SK-N-SH (cell line): ENCODE results near the gene THEM5. TPM values are rescaled to one million over a fixed set of nuclear protein-coding genes. Genes with fewer than 3 reads are reported as not detected.

Experiments used
- CTCF ChIA-PET: fragments of 300-600, 350-600 bp; formaldehyde crosslinking; extraction: SDS; loops from one replicate; lab custom pipeline; 2021; lab: Yijun Ruan, JAX
- POLR2A ChIA-PET: fragments of 350-600 bp; sonication (Branson Sonifier 250); formaldehyde crosslinking; extraction: SDS; loops from one replicate; lab custom pipeline; 2020; ENCODE audit warnings: antibody characterized with exemption, inconsistent platforms; lab: Yijun Ruan, JAX
- DNase-seq: peaks from one replicate; pipeline ENCODE4 v3.0.0; 2012
- H2AFZ ChIP-seq: fragments of 200-600 bp; sonication (generic); 2 replicates; pipeline ENCODE4 v1.8.1; 2016; ENCODE audit warnings: antibody characterized with exemption, mild to moderate bottlenecking, low read depth
- H3F3A ChIP-seq: fragments of 200-600 bp; sonication (generic); replicated peaks from 2 replicates; pipeline ENCODE3; 2016; ENCODE audit warnings: antibody characterized with exemption, mild to moderate bottlenecking; ENCODE audit not compliant: insufficient read depth
- H3K27ac ChIP-seq, 2 experiments: fragments of 200-500 bp in 1 of 2; fragments of 200-600 bp in 1 of 2; sonication (Bioruptor generic) in 1 of 2; sonication (generic), shearing (Covaris generic) in 1 of 2; 2 replicates each; pipeline versions ENCODE4 v1.5.1 to v1.6.1; 2014 to 2016; ENCODE audit warnings: low read depth in 2 of 2, inconsistent platforms in 1 of 2, low read length in 1 of 2, mild to moderate bottlenecking in 1 of 2, mixed read lengths in 1 of 2
- H3K27me3 ChIP-seq: fragments of 200-600 bp; sonication (generic), shearing (Covaris generic); 2 replicates; pipeline ENCODE4 v1.6.1; 2016; ENCODE audit warnings: mixed run types; ENCODE audit not compliant: insufficient read depth
- H3K36me3 ChIP-seq, 2 experiments: fragments of 200-500 bp in 1 of 2; fragments of 200-600 bp in 1 of 2; sonication (Bioruptor generic) in 1 of 2; sonication (generic) in 1 of 2; replicated peaks in 1 of 2; 2 replicates each; pipeline versions ENCODE3 to v1.5.1; 2014 to 2016; ENCODE audit warnings: low read length in 1 of 2, mild to moderate bottlenecking in 1 of 2; ENCODE audit not compliant: insufficient read depth in 2 of 2, control insufficient read depth in 1 of 2
- H3K4me1 ChIP-seq, 2 experiments: fragments of 200-500 bp in 1 of 2; fragments of 200-600 bp in 1 of 2; sonication (Bioruptor generic) in 1 of 2; sonication (generic), shearing (Covaris generic) in 1 of 2; 2 replicates each; pipeline versions ENCODE4 v1.5.1 to v1.6.1; 2014 to 2016; ENCODE audit warnings: low read depth in 1 of 2, low read length in 1 of 2, mixed run types in 1 of 2; ENCODE audit not compliant: insufficient read depth in 2 of 2, control insufficient read depth in 1 of 2
- H3K4me2 ChIP-seq: fragments of 200-600 bp; sonication (generic), shearing (Covaris generic); 2 replicates; pipeline ENCODE4 v1.6.1; 2017; ENCODE audit warnings: mixed run types
- H3K4me3 ChIP-seq, 2 experiments: fragments of 200-500 bp in 1 of 2; fragments of 200-600 bp in 1 of 2; sonication (Bioruptor generic) in 1 of 2; sonication (generic), shearing (Covaris generic) in 1 of 2; 2 replicates each; pipeline versions ENCODE4 v1.5.1 to v1.8.1; 2014 to 2016; ENCODE audit warnings: low read depth in 2 of 2, inconsistent platforms in 1 of 2, low read length in 1 of 2, mild to moderate bottlenecking in 1 of 2, mixed read lengths in 1 of 2, moderate library complexity in 1 of 2
- H3K79me2 ChIP-seq: fragments of 200-600 bp; sonication (generic); 2 replicates; pipeline ENCODE4 v1.8.1; 2017; ENCODE audit warnings: mild to moderate bottlenecking; ENCODE audit not compliant: insufficient read depth
- H3K9ac ChIP-seq: fragments of 200-600 bp; sonication (generic); 2 replicates; pipeline ENCODE4 v1.6.1; 2017; ENCODE audit warnings: mixed run types
- H3K9me2 ChIP-seq: fragments of 200-600 bp; sonication (generic); 2 replicates; pipeline ENCODE4 v1.6.1; 2017; ENCODE audit warnings: mixed run types
- H3K9me3 ChIP-seq: fragments of 200-600 bp; sonication (generic); 2 replicates; pipeline ENCODE4 v1.6.1; 2017; ENCODE audit warnings: mixed run types, mild to moderate bottlenecking, moderate library complexity
- H4K20me1 ChIP-seq: fragments of 200-600 bp; sonication (generic); 2 replicates; pipeline ENCODE4 v1.6.1; 2017; ENCODE audit warnings: mild to moderate bottlenecking, mixed run types; ENCODE audit not compliant: insufficient read depth
- CHD2 ChIP-seq: fragments of 150-350 bp; IDR thresholded peaks from 2 replicates; pipeline ENCODE4 v1.6.1; 2018; ENCODE audit warnings: low read length; ENCODE audit not compliant: partially characterized antibody
- CTCF ChIP-seq: fragments of 200-600 bp; sonication (generic); IDR thresholded peaks from 2 replicates; pipeline ENCODE4 v1.6.1; 2017; ENCODE audit warnings: antibody characterized with exemption, mild to moderate bottlenecking, moderate library complexity
- ELF1 ChIP-seq: IDR thresholded peaks from 2 replicates; pipeline ENCODE4 v1.4.0; 2012
- EZH2phosphoT487 ChIP-seq: fragments of 200-600 bp; sonication (generic); IDR thresholded peaks from 2 replicates; pipeline ENCODE4 v1.6.1; 2017; ENCODE audit warnings: low read depth, mixed run types, mild to moderate bottlenecking, antibody characterized with exemption, moderate library complexity, borderline replicate concordance
- GABPA ChIP-seq: IDR thresholded peaks from 2 replicates; pipeline ENCODE4 v1.4.0; 2012; ENCODE audit warnings: low read depth, mild to moderate bottlenecking
- GATA2 ChIP-seq: sonication (generic); formaldehyde crosslinking; IDR thresholded peaks from 2 replicates; pipeline ENCODE4 v1.5.0; 2020; ENCODE audit warnings: mild to moderate bottlenecking, missing genetic modification reagents
- JUND ChIP-seq: IDR thresholded peaks from 2 replicates; pipeline ENCODE4 v1.4.0; 2012
- MAX ChIP-seq: IDR thresholded peaks from 2 replicates; pipeline ENCODE4 v1.4.0; 2012; ENCODE audit warnings: low read depth
- NFIC ChIP-seq: IDR thresholded peaks from 2 replicates; pipeline ENCODE4 v1.4.0; 2012; ENCODE audit warnings: borderline replicate concordance
- NRF1 ChIP-seq: IDR thresholded peaks from 2 replicates; pipeline ENCODE4 v1.6.1; 2012; ENCODE audit warnings: low read depth, mild to moderate bottlenecking, low read length
- PBX3 ChIP-seq: IDR thresholded peaks from 2 replicates; pipeline ENCODE4; 2012
- POLR2AphosphoS5 ChIP-seq: IDR thresholded peaks from 2 replicates; pipeline ENCODE4 v1.6.1; 2012; ENCODE audit warnings: low read depth, low read length
- RAD21 ChIP-seq: IDR thresholded peaks from 2 replicates; pipeline ENCODE4 v1.6.1; 2012; ENCODE audit warnings: mild to moderate bottlenecking, low read length
- RCOR1 ChIP-seq: fragments of 150-350 bp; IDR thresholded peaks from 2 replicates; pipeline ENCODE4 v1.6.1; 2017; ENCODE audit warnings: antibody characterized with exemption, low read length
- SIN3A ChIP-seq: IDR thresholded peaks from 2 replicates; pipeline ENCODE4 v1.6.1; 2012; ENCODE audit warnings: low read depth, mild to moderate bottlenecking, low read length, moderate library complexity, borderline replicate concordance
- TAF1 ChIP-seq: IDR thresholded peaks from 2 replicates; pipeline ENCODE4 v1.6.1; 2012; ENCODE audit warnings: low read depth, mild to moderate bottlenecking, low read length, moderate library complexity, borderline replicate concordance
- USF1 ChIP-seq: IDR thresholded peaks from 2 replicates; pipeline ENCODE4 v1.4.0; 2012; ENCODE audit warnings: low read depth, borderline replicate concordance
- ZBTB33 ChIP-seq: IDR thresholded peaks from 2 replicates; pipeline ENCODE4 v1.4.0; 2012; ENCODE audit warnings: low read depth, borderline replicate concordance
- WGBS: methylation state at CpG from one replicate; pipeline ENCODE4 v1.1.6; 2017; ENCODE audit warnings: low lambda C conversion rate; 5-methylcytosine and 5-hydroxymethylcytosine counted together
- polyA plus RNA-seq, 3 experiments: library from polyadenylated mRNA; depleted of rRNA; stranded (reverse); fragments of >200 nt; gene quantifications; 2 replicates each; pipeline ENCODE4 v1.2.3, GENCODE V29; 2012

The THEM5 gene
- polyA plus RNA-seq, 1 of the 3 experiments (the other 2 are of a cell fraction): not detected

GRCh38 chr1:151809290-151809984 lies 44.1 kb downstream of the THEM5 start:
- no peak overlapping the region for H3K27ac ChIP-seq
- CTCF ChIA-PET: interaction anchor here (1.7 kb wide), 1 partner anchor 216 kb away, joined by 3 read pairs; no protein-coding TSS in a partner anchor
- DNase-seq: no peak
- WGBS: 60% methylated on average over 8 of the region's 8 CpGs
- H3K36me3 ChIP-seq: no peaks in the 10 kb centered on the region
- H3K9me3 ChIP-seq: no peaks in the 10 kb centered on the region
- H3K9me2 ChIP-seq: no peaks in the 10 kb centered on the region
- H3K79me2 ChIP-seq: no peaks in the 10 kb centered on the region
- H3K4me3 ChIP-seq: no peak overlapping the region
- POLR2A ChIA-PET: no interaction called here
- H3K4me1 ChIP-seq: peaks cover 0 to 34% of the 10 kb centered on the region in 2 experiments; a peak in 2 of 4 replicates
- no peaks in the 10 kb centered on the region for H4K20me1 ChIP-seq
- H3K4me2 ChIP-seq: no peak overlapping the region
- no peaks in the 10 kb centered on the region for H3F3A ChIP-seq
- no peak overlapping the region for H3K9ac ChIP-seq
- TF ChIP-seq TAF1 (no peak), MAX (no peak), NRF1 (no peak), CTCF (no peak)
- H3K27me3 ChIP-seq: peaks cover 31% of the 10 kb centered on the region
- no peak overlapping the region for H2AFZ ChIP-seq

GRCh38 chr1:151807766-151808165 lies 45.7 kb downstream of the THEM5 start:
- Histone ChIP-seq H3K9me3 (no peaks in the 10 kb centered on the region), H3K36me3 (no peaks in the 10 kb centered on the region), H2AFZ (no peak overlapping the region), H3K9ac (no peak overlapping the region), H4K20me1 (no peaks in the 10 kb centered on the region), H3K27ac (no peak overlapping the region), H3K4me2 (no peak overlapping the region), H3K4me3 (no peak overlapping the region), H3K27me3 (peaks cover 43% of the 10 kb centered on the region), H3K4me1 (peaks cover 0 to 50% of the 10 kb centered on the region in 2 experiments; a peak in 2 of 4 replicates), H3F3A (no peaks in the 10 kb centered on the region), H3K9me2 (no peaks in the 10 kb centered on the region), H3K79me2 (no peaks in the 10 kb centered on the region)
- CTCF ChIA-PET: interaction anchor here (0.8 to 2.0 kb wide), 4 partner anchors 9 to 29 kb away, joined by 3 to 8 read pairs (median 4); no protein-coding TSS in a partner anchor
- POLR2A ChIA-PET: no interaction called here
- WGBS: 75% methylated on average over 1 of the region's 1 CpG
- DNase-seq: no peak
- TF ChIP-seq ZBTB33 (no peak), ELF1 (no peak), POLR2AphosphoS5 (no peak), RAD21 (no peak), USF1 (no peak), RCOR1 (no peak), CTCF (no peak), JUND (no peak), PBX3 (no peak), GABPA (no peak), GATA2 (CRISPR knock-in tag) (no peak), CHD2 (no peak), SIN3A (no peak), EZH2phosphoT487 (no peak), NFIC (no peak)
